A673 (cell line): ENCODE results near the gene CBX2. TPM values are rescaled to one million over a fixed set of nuclear protein-coding genes. Genes with fewer than 3 reads are reported as not detected.

ENCODE experiments used
- BruUV-seq: library from RNA; stranded (reverse); fragments of 400-500 nt; replicated peaks from 2 replicates; lab custom pipeline; 2021; lab: Mats Ljungman, UMichigan
- CTCF ChIA-PET: fragments of 300-600 bp; sonication (Branson Sonifier 250); formaldehyde crosslinking; loops from one replicate; lab custom pipeline; 2022; ENCODE audit warnings: antibody characterized with exemption; lab: Charles Lee
- POLR2A ChIA-PET: fragments of 300-600 bp; sonication (Branson Sonifier 250); formaldehyde crosslinking; loops from one replicate; lab custom pipeline; 2022; ENCODE audit warnings: antibody characterized with exemption; ENCODE audit not compliant: low non-redundant PET; lab: Charles Lee
- DNase-seq: peaks from one replicate; pipeline ENCODE4 v3.0.0-alpha.2; 2015; ENCODE audit warnings: low spot score
- H3K27ac ChIP-seq: fragments of 200-600 bp; sonication (generic); 2 replicates; pipeline ENCODE4 v1.5.1; 2016; ENCODE audit warnings: mixed run types, low read depth, mild to moderate bottlenecking, mixed read lengths, antibody characterized with exemption, low read length; ENCODE audit not compliant: poor library complexity, severe bottlenecking
- H3K27me3 ChIP-seq: fragments of 200-600 bp; sonication (generic); replicated peaks from 2 replicates; pipeline ENCODE4 v1.6.1; 2017; ENCODE audit warnings: mixed run types, low read depth, mild to moderate bottlenecking, mixed read lengths, antibody characterized with exemption, low read length; ENCODE audit not compliant: insufficient read depth, poor library complexity
- H3K36me3 ChIP-seq: fragments of 200-600 bp; sonication (generic); 2 replicates; pipeline ENCODE4 v1.6.1; 2016; ENCODE audit warnings: mixed run types, mild to moderate bottlenecking, mixed read lengths, antibody characterized with exemption, low read length; ENCODE audit not compliant: insufficient read depth, poor library complexity, severe bottlenecking
- H3K4me1 ChIP-seq: fragments of 200-600 bp; sonication (generic); 2 replicates; pipeline ENCODE4 v1.6.1; 2017; ENCODE audit warnings: mixed run types, mild to moderate bottlenecking, mixed read lengths, antibody characterized with exemption, low read length; ENCODE audit not compliant: insufficient read depth, poor library complexity, severe bottlenecking
- H3K4me3 ChIP-seq: fragments of 200-600 bp; sonication (generic); 2 replicates; pipeline ENCODE4 v1.5.1; 2016; ENCODE audit warnings: low read depth, mixed run types, mild to moderate bottlenecking, mixed read lengths, low read length; ENCODE audit not compliant: poor library complexity, severe bottlenecking
- H3K9me3 ChIP-seq: fragments of 200-600 bp; sonication (generic); 2 replicates; pipeline ENCODE4 v1.6.1; 2016; ENCODE audit warnings: mixed run types, low read depth, mild to moderate bottlenecking, mixed read lengths, antibody characterized with exemption, low read length; ENCODE audit not compliant: poor library complexity, severe bottlenecking
- CTCF ChIP-seq: fragments of 300-800, 200-600 bp; sonication (generic); conservative IDR thresholded peaks from 2 replicates; pipeline ENCODE4 v1.5.1; 2017; ENCODE audit warnings: low read depth, mild to moderate bottlenecking, antibody characterized with exemption, low read length, moderate library complexity, mixed read lengths
- EZH2 ChIP-seq: fragments of 200-600 bp; sonication (generic); IDR thresholded peaks from 2 replicates; pipeline ENCODE4 v1.6.1; 2017; ENCODE audit warnings: borderline replicate concordance, low read depth, mild to moderate bottlenecking, mixed read lengths, antibody characterized with exemption, low read length; ENCODE audit not compliant: poor library complexity, severe bottlenecking
- intact Hi-C: fragments of 100-400 bp; cut with micrococcal nuclease; formaldehyde crosslinking; loops from one replicate; pipeline ENCODE4 v1.10.0; 2022; ENCODE audit not compliant: unreplicated experiment
- total RNA-seq: library from RNA; stranded (reverse); gene quantifications from 2 replicates; pipeline ENCODE4 v1.2.3, GENCODE V29; 2021

Gene CBX2
- total RNA-seq, 1 experiment from 2014 or later = 59.5 TPM

DNA sequence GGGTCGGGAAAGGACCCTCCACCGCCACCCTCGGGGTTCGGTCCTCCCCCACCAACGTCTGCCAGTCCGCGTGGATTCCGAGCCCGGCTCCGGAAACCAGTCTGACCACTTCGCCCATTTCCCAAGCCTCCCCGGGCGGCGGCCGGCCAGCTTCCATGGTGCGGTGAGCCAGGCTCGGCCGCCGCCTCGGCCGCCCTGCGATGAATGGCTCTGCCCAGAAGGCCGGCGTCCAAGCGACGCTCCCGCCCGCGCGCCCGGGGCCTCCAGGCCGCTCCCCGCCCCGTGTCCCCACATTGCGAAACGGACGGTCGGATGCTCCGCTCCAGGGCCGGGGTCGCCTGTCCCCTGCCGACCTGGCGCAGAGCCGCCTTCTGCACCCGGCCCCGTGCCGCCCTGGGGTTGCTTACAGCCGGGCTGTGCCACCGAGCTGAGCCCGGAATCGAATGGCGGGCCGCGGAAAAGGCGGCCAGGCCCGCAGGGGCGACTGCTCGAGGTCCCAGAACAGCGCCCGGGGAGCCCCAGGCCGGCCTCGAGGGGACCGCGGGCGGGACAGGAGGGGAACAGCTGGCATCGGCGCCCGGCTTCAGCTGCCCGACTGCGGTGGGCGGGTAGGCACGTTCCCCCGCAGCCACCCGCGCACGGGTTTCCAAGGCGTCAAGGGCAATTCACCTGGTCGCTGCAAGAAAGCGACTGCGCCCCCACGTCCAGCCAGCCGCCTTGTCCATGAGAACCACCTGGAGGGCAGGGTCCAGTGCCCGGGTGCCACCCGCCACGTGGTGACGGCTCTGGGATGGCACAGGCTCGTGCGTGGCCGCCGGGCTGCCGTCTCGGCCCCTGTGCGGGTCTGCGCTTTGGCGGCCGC, 37.3 kb downstream of the CBX2 start:
- CTCF ChIA-PET = no interaction called here
- Histone ChIP-seq H3K9me3 (no peaks in the 10 kb centered on the region), H3K4me3 (no peak overlapping the region), H3K36me3 (no peaks in the 10 kb centered on the region), H3K4me1 (peaks cover 23% of the 10 kb centered on the region), H3K27me3 (no peaks in the 10 kb centered on the region), H3K27ac (no peak overlapping the region)
- BruUV-seq = no TSS peak
- TF ChIP-seq EZH2 (no peak), CTCF (no peak)
- POLR2A ChIA-PET = no interaction called here
- intact Hi-C loops = no loop called here
- no peak for DNase-seq

GRCh38 chr17:79815836-79816461, 38.0 kb downstream of the CBX2 start:
- POLR2A ChIA-PET = no interaction called here
- Histone ChIP-seq H3K27ac (no peak overlapping the region), H3K9me3 (no peaks in the 10 kb centered on the region), H3K27me3 (no peaks in the 10 kb centered on the region), H3K36me3 (no peaks in the 10 kb centered on the region), H3K4me1 (peaks cover 21% of the 10 kb centered on the region), H3K4me3 (no peak overlapping the region)
- CTCF ChIA-PET = no interaction called here
- no peak for DNase-seq
- BruUV-seq = no TSS peak
- TF ChIP-seq CTCF = no peak
- TF ChIP-seq EZH2 = no peak
- intact Hi-C loops = no loop called here

GRCh38 chr17:79818026-79818758, 40.2 kb downstream of the CBX2 start:
- H3K4me3 ChIP-seq = no peak overlapping the region
- no peak overlapping the region for H3K27ac ChIP-seq
- TF ChIP-seq EZH2 (no peak), CTCF (no peak)
- no TSS peak for BruUV-seq
- DNase-seq = no peak
- POLR2A ChIA-PET = interaction anchor here (0.6 kb wide), 1 partner anchor 20 kb away, joined by 3 read pairs; no protein-coding TSS in a partner anchor
- intact Hi-C loops = no loop called here
- H3K36me3 ChIP-seq = no peaks in the 10 kb centered on the region
- CTCF ChIA-PET = no interaction called here
- no peaks in the 10 kb centered on the region for H3K9me3 ChIP-seq
- H3K4me1 ChIP-seq = no peaks in the 10 kb centered on the region
- no peaks in the 10 kb centered on the region for H3K27me3 ChIP-seq
